Measurements from ENCODE around the gene IL22RA1.

- no peak for TF ChIP-seq EZH2 (IDR thresholded peaks at IDR 0.05; ENCODE audit: insufficient read depth, low read length)
- TF ChIP-seq, protein P1, sequence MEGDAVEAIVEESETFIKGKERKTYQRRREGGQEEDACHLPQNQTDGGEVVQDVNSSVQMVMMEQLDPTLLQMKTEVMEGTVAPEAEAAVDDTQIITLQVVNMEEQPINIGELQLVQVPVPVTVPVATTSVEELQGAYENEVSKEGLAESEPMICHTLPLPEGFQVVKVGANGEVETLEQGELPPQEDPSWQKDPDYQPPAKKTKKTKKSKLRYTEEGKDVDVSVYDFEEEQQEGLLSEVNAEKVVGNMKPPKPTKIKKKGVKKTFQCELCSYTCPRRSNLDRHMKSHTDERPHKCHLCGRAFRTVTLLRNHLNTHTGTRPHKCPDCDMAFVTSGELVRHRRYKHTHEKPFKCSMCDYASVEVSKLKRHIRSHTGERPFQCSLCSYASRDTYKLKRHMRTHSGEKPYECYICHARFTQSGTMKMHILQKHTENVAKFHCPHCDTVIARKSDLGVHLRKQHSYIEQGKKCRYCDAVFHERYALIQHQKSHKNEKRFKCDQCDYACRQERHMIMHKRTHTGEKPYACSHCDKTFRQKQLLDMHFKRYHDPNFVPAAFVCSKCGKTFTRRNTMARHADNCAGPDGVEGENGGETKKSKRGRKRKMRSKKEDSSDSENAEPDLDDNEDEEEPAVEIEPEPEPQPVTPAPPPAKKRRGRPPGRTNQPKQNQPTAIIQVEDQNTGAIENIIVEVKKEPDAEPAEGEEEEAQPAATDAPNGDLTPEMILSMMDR (IDR thresholded peaks at IDR 0.05; ENCODE audit: insufficient read depth, low read depth, low read length): no peak
These were observed 15.7 kb downstream of the IL22RA1 start for GRCh38 chr1:24127134-24127800.

Data from astrocyte (in vitro differentiated cells and primary cell).